Measurements from ENCODE around the gene CCDC85A.

- no peak for TF ChIP-seq RNF2 (IDR thresholded peaks at IDR 0.05; ENCODE audit: borderline replicate concordance, low read depth, low read length, missing control alignments, poor library complexity, severe bottlenecking)
- no peak for TF ChIP-seq CTCF (IDR thresholded peaks at IDR 0.05; ENCODE audit: control extremely low read depth in 1 of 3, insufficient read depth in 1 of 3, low read depth in 1 of 3, low read length in 3 of 3)
- no peak for TF ChIP-seq SP4 (IDR thresholded peaks at IDR 0.05; ENCODE audit: low read length)
- TF ChIP-seq EP300 (IDR thresholded peaks at IDR 0.05; ENCODE audit: borderline replicate concordance in 1 of 2, low read depth in 2 of 2, low read length in 2 of 2): no peak
- no peak for TF ChIP-seq CHD1 (IDR thresholded peaks at IDR 0.05; ENCODE audit: low read depth, low read length)
- no peak for TF ChIP-seq USF2 (IDR thresholded peaks at IDR 0.05; ENCODE audit: low read length)
- TF ChIP-seq PHF8 (conservative IDR thresholded peaks at IDR 0.05; ENCODE audit: low read depth, low read length): no peak
- no peak for TF ChIP-seq POLR2A (IDR thresholded peaks at IDR 0.05; ENCODE audit: control extremely low read depth in 1 of 2, low read depth in 2 of 2, low read length in 2 of 2)
- no peak for TF ChIP-seq SIN3A (conservative IDR thresholded peaks at IDR 0.05 in 1 of 2, IDR thresholded peaks at IDR 0.05 in 1 of 2; ENCODE audit: low read depth in 1 of 2, low read length in 2 of 2)
- TF ChIP-seq TEAD4 (IDR thresholded peaks at IDR 0.05; ENCODE audit: low read depth, low read length): no peak
Observed at GRCh38 chr2:56250153-56250729, 66.5 kb downstream of the CCDC85A start.

All from H1 (cell line).